ENCODE measurements around the gene UBAP1L. TPM values are rescaled to one million over a fixed set of nuclear protein-coding genes. Genes with fewer than 3 reads are reported as not detected.
"Not testable (repeated sequence)": the region's sequence is repeated elsewhere in the genome, so short reads cannot be mapped to it uniquely, and the experiment has no call there.

The UBAP1L gene
- total and polyA plus RNA-seq, 8 donors, result 1.5 to 11.4 (median 2.6) TPM

GRCh38 chr15:65147902-65148301 lies 32.9 kb upstream of the UBAP1L start:
- DNase-seq, result no peak
- H3K4me3 ChIP-seq, result no peak overlapping the region
- intact Hi-C loops (cut with DNase I), result no loop called here
- no peaks in the 10 kb centered on the region for H3K9me3 ChIP-seq
- no peak overlapping the region for H3K27ac ChIP-seq
- H3K36me3 ChIP-seq, result peaks cover 0 to 24% (median 7%) of the 10 kb centered on the region in 3 donors
- H3K4me1 ChIP-seq, result no peaks in the 10 kb centered on the region
- no peak for FAIRE-seq
- TF ChIP-seq CTCF (IDR thresholded peaks at IDR 0.05), result no peak
- WGBS, 2 donors, result 61 to 65% methylated on average over 3 of the region's 3 CpGs
- H3K27me3 ChIP-seq, result no peaks in the 10 kb centered on the region
- ATAC-seq, result no peak

GRCh38 chr15:65146438-65146837 lies 31.4 kb upstream of the UBAP1L start:
- no peak for FAIRE-seq
- WGBS, 2 donors, result 87 to 92% methylated on average over 4 of the region's 4 CpGs
- no peaks in the 10 kb centered on the region for H3K4me1 ChIP-seq

GRCh38 chr15:65138631-65139030 lies 23.6 kb upstream of the UBAP1L start:
- H3K9me3 ChIP-seq; H3K4me3 ChIP-seq; intact Hi-C loops (cut with DNase I); H3K27ac ChIP-seq; ATAC-seq; H3K27me3 ChIP-seq; H3K4me1 ChIP-seq; H3K36me3 ChIP-seq; DNase-seq; FAIRE-seq: not testable (repeated sequence)
- WGBS, 2 donors, result 92 to 95% methylated on average over 6 of the region's 6 CpGs

More at GRCh38 chr15:65146438-65146837, 31.4 kb upstream of the UBAP1L start:
- H3K36me3 ChIP-seq, result peaks cover 0 to 9% (median 4%) of the 10 kb centered on the region in 3 donors
- intact Hi-C loops (cut with DNase I), result no loop called here
- H3K27ac ChIP-seq, result no peak overlapping the region
- no peaks in the 10 kb centered on the region for H3K27me3 ChIP-seq
- H3K9me3 ChIP-seq, result no peaks in the 10 kb centered on the region
- DNase-seq, result no peak
- TF ChIP-seq CTCF (IDR thresholded peaks at IDR 0.05), result no peak
- no peak for ATAC-seq
- no peak overlapping the region for H3K4me3 ChIP-seq

- H3K27ac ChIP-seq; H3K27me3 ChIP-seq; FAIRE-seq; H3K9me3 ChIP-seq; H3K4me3 ChIP-seq; intact Hi-C loops (cut with DNase I); H3K36me3 ChIP-seq; ATAC-seq; H3K4me1 ChIP-seq; DNase-seq: not testable (repeated sequence)
- 95 to 99% methylated on average over 4 of the region's 4 CpGs for WGBS, 2 donors
Observed at GRCh38 chr15:65137893-65138292, 22.9 kb upstream of the UBAP1L start.

GRCh38 chr15:65137089-65137488 lies 22.1 kb upstream of the UBAP1L start:
- H3K4me3 ChIP-seq; H3K27me3 ChIP-seq; H3K9me3 ChIP-seq; FAIRE-seq; intact Hi-C loops (cut with DNase I); H3K27ac ChIP-seq; DNase-seq; ATAC-seq; H3K36me3 ChIP-seq: not testable (repeated sequence)
- H3K4me1 ChIP-seq, result peaks cover 0 to 10% (median 4%) of the 10 kb centered on the region in 3 donors
- WGBS, 2 donors, result 92 to 94% methylated on average over 7 of the region's 7 CpGs

- DNase-seq (no peak), FAIRE-seq (no peak), ATAC-seq (no peak)
- Histone ChIP-seq H3K9me3 (no peaks in the 10 kb centered on the region), H3K27ac (no peak overlapping the region), H3K36me3 (no peaks in the 10 kb centered on the region), H3K4me1 (peaks cover 4 to 16% (median 7%) of the 10 kb centered on the region in 3 donors), H3K4me3 (peak overlapping the region in 1 of 4 donors; percentile 82), H3K27me3 (no peaks in the 10 kb centered on the region)
- intact Hi-C loops (cut with DNase I), result no loop called here
- 93 to 97% methylated on average over 8 of the region's 8 CpGs for WGBS, 2 donors
- TF ChIP-seq CTCF (IDR thresholded peaks at IDR 0.05), result no peak
Observed at GRCh38 chr15:65134538-65134937, 19.5 kb upstream of the UBAP1L start.
